Psoas muscle (tissue), 8 donors: Measurements from ENCODE around the gene SPARC. TPM values are rescaled to one million over a fixed set of nuclear protein-coding genes. Genes with fewer than 3 reads are reported as not detected.
"Not testable (repeated sequence)": the region's sequence is repeated elsewhere in the genome, so short reads cannot be mapped to it uniquely, and the experiment has no call there.

ENCODE experiments used
- ATAC-seq, 4 donors: fragments of 200-7000 bp; cut with Tn5 transposase; one replicate each; pipeline ENCODE4 v1.9.1; 2020; ENCODE audit warnings: moderate library complexity in 3 of 4, mild to moderate bottlenecking in 2 of 4
- DNase-seq, 2 donors: peaks; one replicate each; pipeline ENCODE4 v3.0.0-alpha.2; 2020
- H3K27ac ChIP-seq: fragments of 200-600 bp; one replicate; pipeline ENCODE4 v1.8.0; 2022
- H3K27me3 ChIP-seq, 3 donors: fragments of 200-600 bp in 1 of 3; one replicate each; pipeline versions ENCODE4 v1.6.1 to v1.8.0; 2013 to 2022; ENCODE audit warnings: low read length in 2 of 3, mild to moderate bottlenecking in 2 of 3, moderate library complexity in 1 of 3; ENCODE audit not compliant: insufficient read depth in 3 of 3
- H3K36me3 ChIP-seq, 2 donors: fragments of 200-600 bp in 1 of 2; one replicate each; pipeline versions ENCODE4 v1.6.1 to v1.8.0; 2013 to 2022; ENCODE audit warnings: low read depth in 1 of 2, mild to moderate bottlenecking in 1 of 2, moderate library complexity in 1 of 2; ENCODE audit not compliant: insufficient read depth in 1 of 2
- H3K4me1 ChIP-seq: fragments of 200-600 bp; one replicate; pipeline ENCODE4 v1.8.0; 2022
- H3K4me3 ChIP-seq: fragments of 200-600 bp; one replicate; pipeline ENCODE4 v1.8.0; 2022; ENCODE audit warnings: mild to moderate bottlenecking
- H3K9me3 ChIP-seq: fragments of 200-600 bp; one replicate; pipeline ENCODE4 v1.8.0; 2022
- WGBS, 3 donors: extraction: QIAGEN DNeasy Blood & Tissue Kit; methylation state at CpG; one replicate each; pipeline versions ENCODE4 v1.1.6 to v1.1.7; 2013; 5-methylcytosine and 5-hydroxymethylcytosine counted together
- intact Hi-C, 2 donors: fragments of 100-400 bp; cut with DNase I; formaldehyde crosslinking; loops; one replicate each; pipeline versions ENCODE4 v1.11.0 to v1.14.2; 2022
- polyA plus RNA-seq, 3 donors: library from polyadenylated mRNA; stranded (reverse); fragments of 200-250 nt; gene quantifications; one replicate each; pipeline ENCODE4 v1.2.3, GENCODE V29; 2013
- total RNA-seq, 4 donors: library from RNA; stranded (reverse); fragmentation: NEBNext Ultra II Directional in 2 of 4; extraction: Animal tissue kit (Norgen Biotek cat#: 25700) in 2 of 4; gene quantifications; one replicate each; pipeline versions ENCODE4 v1.2.1 to v1.2.4, GENCODE V29; 2021 to 2023
- TF ChIP-seq, protein P1 (sequence below): fragments of 200-600 bp; IDR thresholded peaks from one replicate; pipeline ENCODE4 v1.8.0; 2022; ENCODE audit warnings: antibody characterized with exemption
- donor health status: healthy with polysubstance abuse.
- donor health status: DM: no; HTN: no; CAD: no; lungs with moderate emphysema.
- donor health status: Bipolar disorder and iron deficiency.
- donor health status: healthy.
- donor health status: DM: yes; HTN: yes; CAD: no.
- donor health status: DM: no; HTN: no; CAD: no.
- donor health status: DM: no; HTN: no; CAD: no.
- donor health status: DM: yes; HTN: yes; CAD: no.

The SPARC gene
- total and polyA plus RNA-seq, 7 donors: 111 to 687 (median 297) TPM

DNA sequence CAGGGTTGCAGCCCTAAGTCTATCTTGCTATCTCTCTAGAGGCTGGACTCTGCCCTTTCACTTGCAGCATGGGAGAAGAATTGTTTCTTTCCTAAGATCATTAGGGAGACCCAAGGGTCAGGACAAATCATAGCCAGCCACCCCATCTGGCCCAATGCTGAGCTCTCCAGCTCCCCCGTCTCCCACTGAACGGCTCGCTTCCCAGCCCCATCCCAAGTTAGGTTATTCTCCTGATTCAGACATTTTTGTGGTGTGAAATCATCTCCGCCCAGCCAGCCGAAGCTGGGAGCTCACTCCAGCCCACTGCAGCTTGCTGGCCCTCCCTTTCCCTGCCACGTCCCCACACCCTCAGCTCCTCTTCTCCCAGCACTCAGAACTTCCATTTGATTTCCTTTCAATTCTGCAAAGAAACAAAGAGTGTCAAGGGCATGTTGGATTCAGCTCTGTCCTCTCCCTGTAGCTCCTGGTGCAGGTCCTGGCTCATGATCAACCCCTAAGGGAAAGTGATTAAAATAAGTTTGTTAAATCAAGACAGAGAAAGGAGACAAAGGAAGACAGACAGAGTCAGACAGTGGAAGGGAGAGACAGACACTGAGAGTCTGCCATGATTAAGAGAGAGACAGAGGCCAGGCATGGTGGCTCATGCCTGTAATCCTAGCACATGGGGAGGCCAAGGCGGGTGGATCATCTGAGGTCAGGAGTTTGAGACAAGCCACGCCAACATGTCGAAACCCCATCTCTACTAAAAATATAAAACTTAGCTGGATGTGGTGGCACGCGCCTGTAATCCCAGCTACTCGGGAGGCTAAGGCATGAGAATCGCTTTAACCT lies 12.6 kb upstream of the SPARC start:
- Histone ChIP-seq H3K36me3 (no peaks in the 10 kb centered on the region), H3K27ac (peak overlapping the region; percentile 75), H3K27me3 (no peaks in the 10 kb centered on the region), H3K9me3 (no peaks in the 10 kb centered on the region), H3K4me1 (peaks cover 51% of the 10 kb centered on the region), H3K4me3 (no peak overlapping the region)
- intact Hi-C loops: no loop called here
- ATAC-seq: peak in 3 of 4 donors; percentile 40 to 70 (median 51)
- peak; percentile 81 to 84 for DNase-seq
- TF ChIP-seq, protein P1, sequence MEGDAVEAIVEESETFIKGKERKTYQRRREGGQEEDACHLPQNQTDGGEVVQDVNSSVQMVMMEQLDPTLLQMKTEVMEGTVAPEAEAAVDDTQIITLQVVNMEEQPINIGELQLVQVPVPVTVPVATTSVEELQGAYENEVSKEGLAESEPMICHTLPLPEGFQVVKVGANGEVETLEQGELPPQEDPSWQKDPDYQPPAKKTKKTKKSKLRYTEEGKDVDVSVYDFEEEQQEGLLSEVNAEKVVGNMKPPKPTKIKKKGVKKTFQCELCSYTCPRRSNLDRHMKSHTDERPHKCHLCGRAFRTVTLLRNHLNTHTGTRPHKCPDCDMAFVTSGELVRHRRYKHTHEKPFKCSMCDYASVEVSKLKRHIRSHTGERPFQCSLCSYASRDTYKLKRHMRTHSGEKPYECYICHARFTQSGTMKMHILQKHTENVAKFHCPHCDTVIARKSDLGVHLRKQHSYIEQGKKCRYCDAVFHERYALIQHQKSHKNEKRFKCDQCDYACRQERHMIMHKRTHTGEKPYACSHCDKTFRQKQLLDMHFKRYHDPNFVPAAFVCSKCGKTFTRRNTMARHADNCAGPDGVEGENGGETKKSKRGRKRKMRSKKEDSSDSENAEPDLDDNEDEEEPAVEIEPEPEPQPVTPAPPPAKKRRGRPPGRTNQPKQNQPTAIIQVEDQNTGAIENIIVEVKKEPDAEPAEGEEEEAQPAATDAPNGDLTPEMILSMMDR: no peak
- 44 to 59% (median 53%) methylated on average over 13 of the region's 13 CpGs for WGBS, 3 donors

DNA sequence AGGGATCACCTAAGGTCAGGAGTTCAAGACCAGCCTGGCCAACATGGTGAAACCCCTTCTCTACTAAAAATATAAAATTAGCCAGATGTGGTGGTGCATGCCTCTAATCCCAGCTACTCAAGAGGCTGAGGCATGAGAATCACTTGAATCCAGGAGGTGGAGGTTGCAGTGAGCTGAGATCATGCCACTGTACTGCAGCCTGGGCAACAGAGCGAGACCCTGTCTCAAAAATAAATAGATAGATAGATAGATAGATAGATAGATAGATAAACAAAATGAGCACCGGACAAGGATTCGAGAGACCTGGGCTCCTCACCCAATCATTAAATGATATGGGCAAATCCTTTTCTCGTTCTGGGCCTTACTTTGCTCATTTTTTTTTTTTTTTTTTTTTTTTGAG lies 11.4 kb upstream of the SPARC start:
- ATAC-seq, DNase-seq, H3K9me3 ChIP-seq, H3K27ac ChIP-seq, H3K36me3 ChIP-seq, H3K27me3 ChIP-seq, H3K4me3 ChIP-seq, intact Hi-C loops: not testable (repeated sequence)
- WGBS, 3 donors: 91 to 99% (median 96%) methylated on average over 4 of the region's 4 CpGs
- peaks cover 50% of the 10 kb centered on the region for H3K4me1 ChIP-seq

DNA sequence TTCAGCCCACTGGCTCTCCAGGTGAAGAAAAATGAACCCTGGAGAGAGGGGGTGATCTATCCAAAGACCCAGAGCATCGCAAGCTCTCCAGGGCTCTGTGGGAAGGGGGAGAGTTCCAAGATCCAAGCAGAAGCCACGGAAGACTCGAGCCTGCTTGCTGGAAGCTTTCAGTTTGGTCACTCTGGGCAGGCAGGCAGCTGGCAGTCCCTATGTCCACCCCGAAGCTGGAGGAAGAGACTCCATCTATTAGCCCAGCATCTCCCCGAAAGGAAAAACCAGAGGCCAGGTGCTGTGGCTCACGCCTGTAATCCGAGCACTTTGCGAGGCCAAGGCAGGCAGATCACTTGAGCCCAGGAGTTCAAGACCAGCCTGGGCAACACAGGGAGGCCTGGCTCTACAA lies 10.7 kb upstream of the SPARC start:
- Histone ChIP-seq H3K27ac (peak overlapping the region; percentile 64), H3K4me3 (peak overlapping the region; percentile 35), H3K27me3 (no peaks in the 10 kb centered on the region), H3K36me3 (no peaks in the 10 kb centered on the region), H3K9me3 (no peaks in the 10 kb centered on the region), H3K4me1 (peaks cover 48% of the 10 kb centered on the region)
- DNase-seq (no peak), ATAC-seq (peak in 1 of 4 donors; percentile 12)
- TF ChIP-seq, protein P1: no peak
- intact Hi-C loops: no loop called here
- WGBS, 3 donors: 26 to 62% (median 27%) methylated on average over 8 of the region's 8 CpGs

DNA sequence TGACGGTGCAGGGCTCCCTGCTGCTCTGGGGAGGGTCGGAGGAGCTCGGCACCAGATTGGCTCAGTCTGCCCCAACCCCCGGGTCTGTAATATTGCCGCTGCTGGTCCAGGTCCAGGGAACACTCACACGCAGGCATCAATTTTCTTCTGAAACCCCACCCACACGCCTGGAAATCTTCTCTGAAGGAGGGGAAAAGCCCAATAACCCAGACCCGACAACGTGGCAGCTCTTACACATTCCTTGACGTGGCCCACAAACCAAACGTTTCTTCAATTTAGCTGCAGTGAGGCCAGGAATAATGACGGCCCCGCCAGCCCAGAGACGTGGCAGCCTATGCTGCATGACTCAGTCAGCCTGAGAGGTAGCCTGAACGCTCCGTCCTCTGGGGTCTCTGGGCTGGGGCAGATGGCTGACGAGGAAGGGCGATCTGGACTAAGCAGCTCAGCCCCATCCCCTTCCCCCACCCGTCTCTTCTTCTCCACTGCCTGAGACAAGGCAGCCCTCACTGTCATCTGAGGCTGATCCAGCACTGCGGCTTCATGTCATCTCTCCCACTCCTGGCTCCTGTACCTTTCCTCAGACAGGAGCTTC lies 9.9 kb upstream of the SPARC start:
- Histone ChIP-seq H3K27ac (peak overlapping the region; percentile 64), H3K4me3 (peak overlapping the region; percentile 35), H3K9me3 (no peaks in the 10 kb centered on the region), H3K4me1 (peaks cover 42% of the 10 kb centered on the region), H3K36me3 (no peaks in the 10 kb centered on the region), H3K27me3 (no peaks in the 10 kb centered on the region)
- WGBS, 3 donors: 21 to 54% (median 25%) methylated on average over 20 of the region's 20 CpGs
- ATAC-seq (peak; percentile 55 to 71 (median 65)), DNase-seq (peak; percentile 75 to 81)
- TF ChIP-seq, protein P1: no peak
- intact Hi-C loops: no loop called here

GRCh38 chr5:151695464-151695863 lies 8.7 kb upstream of the SPARC start:
- Histone ChIP-seq H3K9me3 (no peaks in the 10 kb centered on the region), H3K27ac (no peak overlapping the region), H3K27me3 (no peaks in the 10 kb centered on the region), H3K36me3 (no peaks in the 10 kb centered on the region), H3K4me3 (no peak overlapping the region), H3K4me1 (peaks cover 42% of the 10 kb centered on the region)
- TF ChIP-seq, protein P1: no peak
- intact Hi-C loops: no loop called here
- ATAC-seq: no peak
- WGBS, 3 donors: 94 to 100% (median 95%) methylated on average over 1 of the region's 1 CpG
- no peak for DNase-seq
